Measurements from ENCODE around the gene ELF5. TPM values are rescaled to one million over a fixed set of nuclear protein-coding genes. Genes with fewer than 3 reads are reported as not detected.
A peak's percentile ranks its signal among the peaks of the same experiment; 100 is the strongest.

The ELF5 gene
- total RNA-seq, 1 experiment from 2014 or later, result not detected

DNA sequence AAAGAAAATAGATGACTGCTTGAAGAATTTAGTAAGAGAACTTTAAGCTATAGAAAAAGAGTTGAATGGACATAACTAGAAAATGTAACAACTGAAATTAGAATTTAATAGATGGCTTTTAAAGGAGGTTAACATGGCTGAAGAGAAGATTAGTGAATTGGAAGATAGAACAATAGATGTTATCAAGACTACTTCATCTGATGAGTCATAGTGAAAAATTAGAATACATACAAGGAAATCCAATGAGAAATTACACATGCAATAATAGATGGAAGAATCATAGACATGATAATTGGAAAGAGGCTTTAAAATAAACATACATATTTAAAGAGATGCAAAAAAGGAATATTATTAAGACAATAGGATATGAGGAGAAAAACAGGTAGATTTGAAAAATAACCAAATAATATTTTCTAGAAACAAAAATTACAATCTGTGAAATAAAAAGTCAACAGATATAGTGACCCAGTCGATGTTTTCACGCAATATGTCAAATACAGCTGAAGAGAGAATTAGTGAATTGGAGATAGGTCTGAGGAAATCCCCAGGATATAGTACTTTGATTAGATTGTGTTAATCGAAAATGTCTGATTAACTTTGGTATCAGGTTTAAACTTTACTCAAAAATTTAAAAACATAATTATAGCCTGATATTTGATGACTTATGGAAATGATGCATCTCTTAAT lies 46.6 kb downstream of the ELF5 start:
- in situ Hi-C loops (cut with HindIII; ENCODE audit: low sequenced_read_pairs), result no loop called here
- DNase-seq (ENCODE audit: low spot score), result no peak

DNA sequence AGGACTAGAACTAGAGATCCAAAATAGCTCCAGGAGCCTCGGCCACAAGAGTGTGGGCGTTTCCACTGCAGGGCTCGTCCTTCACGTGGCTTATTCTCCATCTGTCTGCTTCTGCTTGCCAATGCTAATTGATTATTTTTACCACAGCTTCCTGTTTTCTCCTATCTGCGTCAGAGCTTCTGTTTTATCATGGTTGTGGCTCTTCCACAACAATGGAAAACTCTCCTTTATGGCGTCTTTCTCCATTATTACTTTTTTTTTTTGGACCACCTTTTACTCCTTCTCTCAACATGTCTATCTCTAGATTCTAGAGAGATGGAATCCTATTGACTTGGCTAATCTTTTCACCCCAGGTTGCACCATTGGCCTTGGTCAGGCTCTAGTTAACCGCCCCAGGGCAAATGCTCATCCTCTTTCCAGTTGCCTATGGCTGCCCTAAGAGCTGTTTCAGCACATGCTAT lies 49.0 kb downstream of the ELF5 start:
- no peak for DNase-seq (ENCODE audit: low spot score)
- in situ Hi-C loops (cut with HindIII; ENCODE audit: low sequenced_read_pairs), result no loop called here

DNA sequence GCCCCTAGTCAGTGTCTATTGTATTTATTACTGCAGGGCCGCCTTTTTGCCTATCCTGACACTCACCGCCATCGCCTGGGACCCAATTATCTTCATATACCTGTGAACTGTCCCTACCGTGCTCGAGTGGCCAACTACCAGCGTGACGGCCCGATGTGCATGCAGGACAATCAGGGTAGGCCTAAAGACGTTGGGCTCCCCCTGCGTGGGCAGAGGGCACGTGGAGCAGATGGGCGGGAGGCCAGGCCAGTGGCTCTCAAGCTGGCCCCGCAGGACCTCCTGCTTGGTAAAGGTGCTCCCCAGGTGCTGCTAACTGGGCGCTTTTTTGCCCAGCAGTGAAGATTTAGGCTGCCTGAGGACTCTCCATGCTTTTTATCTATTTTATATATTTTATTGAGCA lies 52.4 kb downstream of the ELF5 start:
- DNase-seq (ENCODE audit: low spot score), result no peak
- in situ Hi-C loops (cut with HindIII; ENCODE audit: low sequenced_read_pairs), result no loop called here

DNA sequence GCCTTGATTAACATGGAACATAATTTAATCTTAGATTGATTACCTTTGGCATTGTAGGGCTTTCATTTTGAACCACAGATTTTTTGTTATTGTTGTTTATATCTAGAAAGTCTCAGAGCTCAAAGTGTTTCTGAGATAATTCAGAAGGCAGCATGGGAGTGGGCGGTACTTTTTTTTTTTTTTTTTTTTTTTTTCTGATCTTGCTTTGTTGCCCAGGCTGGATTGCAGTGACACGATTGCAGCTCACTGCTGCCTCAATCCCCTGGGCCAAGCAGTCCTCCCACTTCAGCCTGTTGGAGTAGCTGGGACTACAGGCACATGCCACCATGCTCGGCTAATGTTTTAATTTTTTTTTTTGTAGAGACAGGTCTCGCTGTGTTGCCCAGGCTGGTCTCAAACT lies 53.3 kb downstream of the ELF5 start:
- DNase-seq (ENCODE audit: low spot score), result no peak
- in situ Hi-C loops (cut with HindIII; ENCODE audit: low sequenced_read_pairs), result no loop called here

DNA sequence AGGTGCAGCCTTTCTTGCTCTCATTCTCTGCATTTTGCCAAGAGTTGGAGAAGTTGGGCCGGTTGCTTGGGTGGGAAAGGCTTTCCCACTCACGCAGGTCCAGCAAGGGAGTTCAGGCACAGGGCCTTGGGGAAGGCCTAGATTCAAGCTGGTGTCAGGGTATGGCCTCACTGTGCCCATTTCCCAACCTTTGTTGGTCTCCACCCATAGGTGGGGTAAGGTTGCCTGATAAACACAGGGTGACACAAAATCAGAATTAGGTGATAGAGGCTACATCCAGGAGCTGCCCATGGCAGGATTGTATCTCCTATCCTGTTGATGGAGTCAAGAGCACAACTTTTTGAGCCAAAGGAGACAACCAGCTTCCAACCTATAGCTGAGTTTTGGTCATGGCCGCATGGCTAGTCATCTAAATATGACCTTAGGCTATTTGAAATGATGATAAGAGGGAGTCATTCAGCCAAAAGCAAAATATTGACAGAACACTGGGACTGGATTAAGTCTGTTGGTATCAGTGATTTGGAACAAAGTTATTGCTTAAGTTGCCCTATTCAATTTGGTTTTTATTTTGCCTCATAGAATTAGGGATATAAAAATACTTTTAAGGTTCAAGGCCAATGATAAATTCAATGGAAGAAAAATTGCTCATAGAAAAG lies 54.0 kb downstream of the ELF5 start:
- in situ Hi-C loops (cut with HindIII; ENCODE audit: low sequenced_read_pairs), result no loop called here
- no peak for DNase-seq (ENCODE audit: low spot score)

DNA sequence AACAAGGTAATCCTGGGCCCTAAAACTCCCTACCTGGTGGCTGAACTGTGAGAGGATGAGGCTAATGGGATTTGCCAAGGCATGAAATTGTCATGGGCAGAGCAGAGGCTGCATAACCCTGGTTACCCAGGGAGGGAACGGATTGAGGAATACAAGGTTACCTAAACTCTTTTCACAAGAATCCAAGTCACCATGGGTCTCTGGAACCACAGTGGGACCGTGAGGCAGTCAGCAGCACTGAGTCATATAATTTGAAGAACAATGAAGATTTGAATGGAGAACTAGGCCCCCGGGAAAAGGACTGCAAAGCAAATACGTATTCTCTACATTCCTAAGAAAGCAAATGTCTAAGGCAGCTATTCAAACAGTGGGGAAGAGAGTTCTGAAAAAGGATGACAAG lies 55.1 kb downstream of the ELF5 start:
- in situ Hi-C loops (cut with HindIII; ENCODE audit: low sequenced_read_pairs), result no loop called here
- DNase-seq (ENCODE audit: low spot score), result no peak

DNA sequence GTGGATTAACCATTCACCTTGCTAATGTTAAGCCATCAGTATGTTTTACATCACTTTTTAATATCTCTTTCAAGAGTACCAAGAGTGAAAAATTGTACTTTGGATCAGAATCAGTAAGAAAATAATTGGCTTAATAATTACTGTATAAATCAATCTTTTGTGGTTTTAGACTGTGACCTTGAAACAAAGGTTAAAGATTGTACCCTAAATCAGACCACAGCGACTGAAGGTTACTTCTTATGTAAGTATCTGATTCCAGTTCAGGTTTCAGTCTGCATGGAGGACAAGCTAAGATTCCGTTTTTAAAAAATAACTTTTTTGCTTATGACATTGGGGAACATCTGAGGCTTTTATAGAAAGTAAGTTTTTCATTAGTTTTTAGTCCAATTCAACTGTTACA lies 56.0 kb downstream of the ELF5 start:
- no peak for DNase-seq (ENCODE audit: low spot score)
- in situ Hi-C loops (cut with HindIII; ENCODE audit: low sequenced_read_pairs), result no loop called here

DNA sequence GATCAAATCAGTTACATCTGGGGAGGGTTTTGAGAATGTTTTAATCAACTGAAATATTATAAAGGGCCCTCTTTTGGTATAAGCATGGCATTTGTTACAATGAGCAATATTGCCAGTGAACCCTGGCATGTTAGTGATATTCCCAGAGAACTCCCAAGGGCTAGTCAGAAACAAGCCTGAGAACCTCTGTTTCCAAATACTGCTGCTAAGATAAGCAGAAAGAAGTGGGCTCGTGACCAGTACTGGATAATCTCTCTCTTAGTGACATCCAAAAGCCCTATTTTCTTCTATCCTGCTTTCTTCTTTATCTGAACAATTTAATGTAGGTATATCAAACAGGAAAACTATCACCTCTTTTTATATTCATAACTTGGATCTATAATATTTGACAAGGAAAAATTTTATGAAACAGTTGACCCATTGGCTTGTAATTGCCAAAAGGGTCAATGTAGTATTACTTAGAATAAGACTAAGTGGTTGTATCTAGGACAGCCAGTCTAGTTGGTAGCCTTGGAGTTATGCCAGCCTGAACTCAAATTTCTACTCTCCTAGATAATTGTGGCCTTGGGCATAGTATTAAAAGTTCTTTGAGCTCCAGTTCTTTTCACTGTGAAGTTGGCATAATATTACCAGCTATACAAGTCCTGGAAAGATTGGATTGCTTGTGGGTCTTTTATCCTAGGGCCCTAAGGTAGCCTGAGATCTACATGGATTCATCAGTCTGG lies 59.1 kb downstream of the ELF5 start:
- DNase-seq (ENCODE audit: low spot score), result peak; percentile 7
- in situ Hi-C loops (cut with HindIII; ENCODE audit: low sequenced_read_pairs), result no loop called here

DNA sequence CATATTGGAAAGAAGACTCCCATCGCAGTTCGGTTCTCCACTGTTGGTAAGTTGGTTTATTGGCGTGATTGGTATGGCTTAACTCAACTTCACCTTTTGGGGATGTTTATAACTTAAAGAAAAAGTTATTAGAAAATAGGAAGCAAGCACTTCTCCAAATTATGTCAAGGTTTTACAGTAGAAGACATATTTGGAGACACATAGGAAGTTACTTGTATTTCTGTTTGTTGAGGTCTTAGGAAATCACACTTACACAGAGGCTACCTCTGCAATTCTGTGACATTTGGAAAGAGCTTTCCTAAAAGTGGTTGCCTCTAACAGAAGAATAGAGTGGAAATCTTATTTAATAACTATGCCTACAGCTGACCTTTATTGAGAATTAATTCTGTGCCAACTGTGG lies 62.5 kb downstream of the ELF5 start:
- in situ Hi-C loops (cut with HindIII; ENCODE audit: low sequenced_read_pairs), result no loop called here
- no peak for DNase-seq (ENCODE audit: low spot score)

DNA sequence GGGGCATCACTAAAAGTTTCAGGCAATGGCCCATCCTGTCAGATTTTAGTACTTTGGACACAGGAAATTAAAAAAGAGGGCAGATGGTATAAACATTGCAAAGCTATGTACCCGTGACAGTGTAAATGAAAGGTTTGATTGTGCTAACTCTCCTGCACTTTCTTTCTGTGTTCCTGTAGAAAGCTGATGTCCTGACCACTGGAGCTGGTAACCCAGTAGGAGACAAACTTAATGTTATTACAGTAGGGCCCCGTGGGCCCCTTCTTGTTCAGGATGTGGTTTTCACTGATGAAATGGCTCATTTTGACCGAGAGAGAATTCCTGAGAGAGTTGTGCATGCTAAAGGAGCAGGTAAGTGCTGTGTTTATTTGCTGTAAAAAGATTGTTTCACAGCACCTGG lies 64.6 kb downstream of the ELF5 start:
- DNase-seq (ENCODE audit: low spot score), result no peak
- in situ Hi-C loops (cut with HindIII; ENCODE audit: low sequenced_read_pairs), result no loop called here

DNA sequence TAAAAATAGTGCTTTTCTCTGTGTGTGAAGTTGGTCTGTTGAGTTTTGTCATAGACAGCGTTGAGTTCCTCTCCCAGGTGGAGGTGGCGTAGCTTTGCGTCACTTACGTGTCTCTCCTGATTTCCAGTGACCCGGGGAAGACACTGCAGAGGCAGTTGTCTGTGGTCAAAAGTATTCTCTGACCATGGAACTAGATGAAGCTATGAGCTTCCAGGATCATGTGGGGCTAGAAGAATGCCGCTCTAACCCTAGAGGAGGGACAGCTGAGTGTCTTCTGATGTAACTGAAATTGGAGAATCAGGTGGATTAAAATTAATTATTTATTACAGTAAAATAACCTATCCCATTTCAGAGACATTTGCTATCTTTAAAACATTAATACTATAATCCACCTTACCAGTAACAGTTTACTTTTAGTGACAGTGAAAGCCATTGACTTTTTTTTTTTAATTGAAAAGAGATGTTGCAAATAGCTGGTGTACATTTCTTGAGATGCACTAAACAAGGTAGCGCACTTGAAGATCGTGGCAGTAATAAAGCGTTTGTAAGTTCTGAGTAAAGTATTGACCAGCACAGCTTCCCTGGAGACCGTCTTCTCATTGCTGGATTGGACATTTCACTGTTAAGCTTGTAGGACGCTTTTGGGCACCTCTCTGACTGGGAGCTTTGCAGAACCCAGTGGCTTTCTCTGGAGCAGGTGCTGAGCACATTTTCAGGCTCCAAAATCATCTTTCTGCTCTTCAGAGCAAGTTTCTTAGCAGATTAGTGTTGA lies 65.2 kb downstream of the ELF5 start:
- in situ Hi-C loops (cut with HindIII; ENCODE audit: low sequenced_read_pairs), result no loop called here
- DNase-seq (ENCODE audit: low spot score), result no peak

DNA sequence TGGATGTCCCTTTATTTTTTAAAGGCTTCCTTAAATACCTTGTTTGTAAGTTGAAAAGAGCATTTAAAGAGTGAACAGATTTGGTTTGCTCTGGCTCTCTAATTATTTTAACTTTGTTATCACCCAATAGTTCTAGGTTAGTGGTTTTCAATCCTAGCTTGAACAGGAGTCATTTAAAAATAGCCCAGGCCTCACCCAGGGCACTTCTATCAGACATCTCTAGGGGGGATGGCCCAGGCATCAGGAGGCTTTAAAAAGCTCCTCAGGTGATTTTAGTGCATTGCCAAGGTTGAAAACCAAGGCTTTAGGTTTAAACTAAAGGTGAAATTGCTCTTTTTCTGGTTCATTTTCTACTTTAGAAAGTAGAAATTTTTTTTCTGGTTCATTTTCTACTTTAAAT lies 66.5 kb downstream of the ELF5 start:
- in situ Hi-C loops (cut with HindIII; ENCODE audit: low sequenced_read_pairs), result no loop called here
- no peak for DNase-seq (ENCODE audit: low spot score)

DNA sequence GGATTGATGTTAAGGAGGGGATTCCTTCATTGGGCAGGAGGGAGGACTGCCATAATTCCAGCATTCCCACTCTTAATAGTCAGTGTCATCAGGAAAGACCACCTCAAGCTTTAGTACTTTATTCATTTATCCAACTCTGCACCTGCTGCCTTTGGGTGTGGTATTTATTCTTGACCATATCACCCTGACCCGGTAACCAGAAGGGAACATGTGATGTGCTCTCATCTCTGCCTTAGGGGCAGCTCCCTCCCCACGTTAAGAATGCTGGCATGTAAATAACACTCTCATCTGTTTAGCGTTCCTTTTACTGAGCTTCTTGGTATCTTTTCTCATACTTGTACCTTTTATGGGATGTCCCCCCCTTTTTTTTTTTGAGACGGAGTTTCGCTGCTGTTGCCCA lies 67.2 kb downstream of the ELF5 start:
- in situ Hi-C loops (cut with HindIII; ENCODE audit: low sequenced_read_pairs), result no loop called here
- DNase-seq (ENCODE audit: low spot score), result no peak

DNA sequence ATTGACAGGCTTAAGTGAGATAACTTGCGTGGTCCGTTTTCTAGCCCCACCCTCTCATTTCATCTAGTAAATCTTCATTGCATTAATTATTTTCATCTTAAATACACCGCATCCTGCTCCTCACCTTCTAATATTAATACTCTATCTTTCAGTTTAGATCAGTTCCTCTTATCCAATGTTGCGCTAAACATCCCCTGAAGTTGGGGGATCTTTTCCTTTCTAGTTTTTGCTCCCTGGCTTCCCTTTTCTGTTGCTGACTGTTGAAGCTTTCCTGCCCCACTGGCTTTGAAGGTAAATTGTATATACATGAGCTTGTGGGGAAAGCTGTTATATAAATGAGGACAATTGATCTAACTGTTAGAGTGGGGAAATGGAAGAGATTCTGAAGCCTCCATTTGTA lies 67.6 kb downstream of the ELF5 start:
- no peak for DNase-seq (ENCODE audit: low spot score)
- in situ Hi-C loops (cut with HindIII; ENCODE audit: low sequenced_read_pairs), result no loop called here

DNA sequence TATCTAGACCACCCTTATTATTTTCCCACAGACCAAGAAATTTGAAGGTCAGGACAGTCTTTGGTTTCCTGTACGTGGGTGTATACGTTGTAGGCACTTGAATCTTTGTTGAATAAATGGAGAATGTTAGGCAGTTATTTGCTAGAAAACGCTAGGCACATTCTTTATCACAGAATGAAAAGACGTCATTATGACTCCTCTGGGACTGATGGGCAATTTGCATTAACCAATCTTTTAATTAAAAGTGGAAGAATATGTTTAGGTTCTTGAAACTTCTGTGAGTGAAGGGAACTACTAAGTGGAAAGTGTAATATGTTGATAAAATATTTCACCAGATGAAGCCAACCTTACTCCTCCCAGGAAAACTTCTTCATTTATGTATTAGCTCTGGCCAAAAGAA lies 69.2 kb downstream of the ELF5 start:
- in situ Hi-C loops (cut with HindIII; ENCODE audit: low sequenced_read_pairs), result no loop called here
- no peak for DNase-seq (ENCODE audit: low spot score)

DNA sequence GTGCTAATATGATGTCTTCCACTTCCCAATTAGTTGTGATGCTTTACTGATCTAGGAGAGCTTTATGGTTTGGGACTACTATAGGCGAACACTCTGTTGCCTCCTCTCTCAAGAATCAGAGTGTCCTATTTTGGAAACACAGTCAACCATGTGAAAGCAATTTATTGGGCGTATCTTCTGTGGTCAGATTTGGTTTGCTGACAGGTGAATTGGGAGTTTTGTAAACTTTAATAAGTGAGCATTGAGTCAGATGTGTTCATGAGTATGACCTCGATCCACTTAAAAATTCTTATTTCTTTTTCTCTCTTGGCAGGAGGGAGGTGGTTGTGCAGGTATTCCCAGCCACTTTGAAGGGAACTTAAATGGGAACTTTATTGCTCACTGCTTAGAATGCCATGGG lies 70.5 kb downstream of the ELF5 start:
- in situ Hi-C loops (cut with HindIII; ENCODE audit: low sequenced_read_pairs), result no loop called here
- no peak for DNase-seq (ENCODE audit: low spot score)

DNA sequence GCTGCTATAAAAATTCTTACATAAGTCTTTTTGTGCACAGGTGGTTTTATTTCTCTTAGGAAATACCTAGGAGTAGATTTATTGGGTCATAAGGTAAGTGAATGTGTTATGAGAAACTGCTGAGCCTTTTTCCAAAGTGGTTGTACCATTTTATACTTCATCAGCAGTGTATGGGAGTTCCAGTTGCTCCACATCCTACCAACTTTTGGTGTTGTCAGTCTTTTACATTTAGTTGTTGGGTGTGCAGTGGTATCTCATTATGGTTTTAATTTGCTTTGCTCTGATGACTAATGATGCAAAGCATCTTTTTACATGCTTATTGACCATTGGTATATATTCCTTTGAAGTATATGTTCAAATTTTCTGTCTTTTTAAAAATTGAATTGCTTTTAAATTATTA lies 71.8 kb downstream of the ELF5 start:
- no peak for DNase-seq (ENCODE audit: low spot score)
- in situ Hi-C loops (cut with HindIII; ENCODE audit: low sequenced_read_pairs), result no loop called here

DNA sequence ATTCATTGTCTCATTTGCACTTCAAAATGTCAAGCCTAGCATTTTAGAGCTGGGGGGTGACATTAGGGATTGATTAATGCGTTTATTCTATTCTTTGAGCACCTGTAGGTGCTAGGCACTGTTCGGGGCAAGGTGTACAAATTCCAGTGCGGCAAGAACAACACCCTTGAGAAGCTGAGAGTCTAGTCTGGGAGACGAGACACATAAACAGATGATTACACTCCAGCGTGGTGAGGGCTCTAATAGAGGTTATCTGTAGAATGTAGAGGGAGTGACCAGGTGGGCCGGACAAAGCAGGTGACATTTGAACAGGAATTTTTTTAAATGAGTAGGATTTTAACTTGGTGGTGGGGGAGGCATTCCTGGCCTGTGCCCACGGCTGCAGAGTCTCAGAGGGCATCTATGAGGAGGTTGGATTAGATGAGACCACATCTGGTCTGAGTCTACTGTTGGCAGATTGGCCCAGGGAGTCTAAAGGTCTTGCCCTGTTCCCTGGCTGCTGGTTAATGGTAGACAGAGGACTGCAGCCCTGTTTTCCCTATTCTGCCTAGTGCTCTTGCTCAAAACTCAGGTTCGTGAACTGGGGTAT lies 73.9 kb downstream of the ELF5 start:
- in situ Hi-C loops (cut with HindIII; ENCODE audit: low sequenced_read_pairs), result no loop called here

More for the DNA sequence above, 73.9 kb downstream of the ELF5 start:
- no peak for DNase-seq (ENCODE audit: low spot score)

Data from G401 (cell line).